Mucosa of stomach (tissue), 1 donor: ENCODE data around the gene SLC6A2.

ENCODE experiments used
- H3K27me3 ChIP-seq: one replicate; pipeline ENCODE4 v1.7.0; 2013; ENCODE audit warnings: mild to moderate bottlenecking, low read length; ENCODE audit not compliant: control insufficient read depth, insufficient read depth
- H3K36me3 ChIP-seq: one replicate; pipeline ENCODE4 v1.7.0; 2013; ENCODE audit warnings: low read length; ENCODE audit not compliant: control insufficient read depth, insufficient read depth
- H3K4me1 ChIP-seq: one replicate; pipeline ENCODE4 v1.7.0; 2013; ENCODE audit warnings: mild to moderate bottlenecking, low read length; ENCODE audit not compliant: control insufficient read depth, insufficient read depth
- H3K4me3 ChIP-seq: one replicate; pipeline ENCODE4 v1.7.0; 2013; ENCODE audit warnings: low read length
- H3K9ac ChIP-seq: one replicate; pipeline ENCODE4 v1.7.0; 2013; ENCODE audit warnings: mild to moderate bottlenecking, low read length, moderate library complexity
- H3K9me3 ChIP-seq: one replicate; pipeline ENCODE4 v1.7.0; 2013; ENCODE audit warnings: mild to moderate bottlenecking, low read length, moderate library complexity; ENCODE audit not compliant: control insufficient read depth
- donor health status: Pancreatic carcinoma.

The SLC6A2 gene

GRCh38 chr16:55632259-55632658 lies 23.5 kb upstream of the SLC6A2 start:
- no peaks in the 10 kb centered on the region for H3K9me3 ChIP-seq
- H3K9ac ChIP-seq, result no peak overlapping the region
- no peaks in the 10 kb centered on the region for H3K27me3 ChIP-seq
- no peaks in the 10 kb centered on the region for H3K36me3 ChIP-seq
- H3K4me1 ChIP-seq, result no peaks in the 10 kb centered on the region
- no peak overlapping the region for H3K4me3 ChIP-seq

DNA sequence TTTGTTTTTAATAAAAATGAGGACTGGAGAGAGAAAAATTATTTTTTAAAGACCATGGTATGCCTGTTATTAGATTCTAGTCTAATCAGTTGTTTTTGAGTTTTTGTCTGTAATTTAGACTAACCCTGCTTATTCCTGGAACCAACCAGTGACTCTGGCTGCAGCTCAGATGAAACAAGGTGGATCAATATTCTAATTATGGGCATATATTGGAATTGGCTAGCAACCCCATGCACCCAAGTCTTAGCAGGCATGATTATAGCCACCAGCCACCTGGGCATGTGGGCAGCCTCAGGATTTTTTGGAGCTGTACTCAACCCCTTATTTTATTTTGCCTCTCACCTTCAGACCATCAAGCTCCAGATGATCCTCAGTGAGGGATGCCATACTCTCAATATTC lies 21.6 kb upstream of the SLC6A2 start:
- Histone ChIP-seq H3K4me3 (no peak overlapping the region), H3K4me1 (no peaks in the 10 kb centered on the region), H3K9ac (no peak overlapping the region), H3K36me3 (no peaks in the 10 kb centered on the region), H3K27me3 (no peaks in the 10 kb centered on the region), H3K9me3 (no peaks in the 10 kb centered on the region)

DNA sequence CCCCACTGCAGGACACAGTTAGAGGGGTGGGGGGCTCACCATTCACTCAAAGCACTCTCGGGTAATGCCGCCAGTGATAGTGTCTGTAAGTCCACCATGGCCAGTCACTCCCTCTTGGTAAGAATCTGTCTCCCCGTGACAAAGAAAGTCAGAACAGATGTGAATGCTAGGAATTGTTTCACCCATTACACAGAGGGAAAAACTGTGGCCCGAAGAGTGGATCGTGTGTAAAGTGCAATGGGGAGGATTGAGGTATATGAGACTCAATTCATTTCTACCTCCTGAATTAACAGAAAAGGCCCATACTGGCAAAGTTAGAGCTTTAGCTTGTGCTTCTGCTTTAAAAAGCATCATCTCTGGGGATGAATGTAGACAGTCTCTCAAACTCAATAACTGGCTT lies 17.5 kb upstream of the SLC6A2 start:
- Histone ChIP-seq H3K4me3 (no peak overlapping the region), H3K36me3 (no peaks in the 10 kb centered on the region), H3K4me1 (no peaks in the 10 kb centered on the region), H3K9ac (no peak overlapping the region), H3K27me3 (no peaks in the 10 kb centered on the region), H3K9me3 (no peaks in the 10 kb centered on the region)

GRCh38 chr16:55640701-55641327 lies 15.0 kb upstream of the SLC6A2 start:
- Histone ChIP-seq H3K9me3 (no peaks in the 10 kb centered on the region), H3K4me3 (no peak overlapping the region), H3K27me3 (no peaks in the 10 kb centered on the region), H3K36me3 (no peaks in the 10 kb centered on the region), H3K9ac (no peak overlapping the region), H3K4me1 (no peaks in the 10 kb centered on the region)

GRCh38 chr16:55641430-55642056 lies 14.2 kb upstream of the SLC6A2 start:
- Histone ChIP-seq H3K9me3 (no peaks in the 10 kb centered on the region), H3K36me3 (no peaks in the 10 kb centered on the region), H3K9ac (no peak overlapping the region), H3K4me1 (no peaks in the 10 kb centered on the region), H3K4me3 (no peak overlapping the region), H3K27me3 (no peaks in the 10 kb centered on the region)

GRCh38 chr16:55642611-55643010 lies 13.2 kb upstream of the SLC6A2 start:
- Histone ChIP-seq H3K4me1 (no peaks in the 10 kb centered on the region), H3K9me3 (no peaks in the 10 kb centered on the region), H3K36me3 (no peaks in the 10 kb centered on the region), H3K4me3 (no peak overlapping the region), H3K27me3 (no peaks in the 10 kb centered on the region), H3K9ac (no peak overlapping the region)

GRCh38 chr16:55643161-55643970 lies 12.4 kb upstream of the SLC6A2 start:
- no peaks in the 10 kb centered on the region for H3K9me3 ChIP-seq
- H3K9ac ChIP-seq, result no peak overlapping the region
- H3K27me3 ChIP-seq, result no peaks in the 10 kb centered on the region
- H3K4me1 ChIP-seq, result no peaks in the 10 kb centered on the region
- no peaks in the 10 kb centered on the region for H3K36me3 ChIP-seq
- no peak overlapping the region for H3K4me3 ChIP-seq

DNA sequence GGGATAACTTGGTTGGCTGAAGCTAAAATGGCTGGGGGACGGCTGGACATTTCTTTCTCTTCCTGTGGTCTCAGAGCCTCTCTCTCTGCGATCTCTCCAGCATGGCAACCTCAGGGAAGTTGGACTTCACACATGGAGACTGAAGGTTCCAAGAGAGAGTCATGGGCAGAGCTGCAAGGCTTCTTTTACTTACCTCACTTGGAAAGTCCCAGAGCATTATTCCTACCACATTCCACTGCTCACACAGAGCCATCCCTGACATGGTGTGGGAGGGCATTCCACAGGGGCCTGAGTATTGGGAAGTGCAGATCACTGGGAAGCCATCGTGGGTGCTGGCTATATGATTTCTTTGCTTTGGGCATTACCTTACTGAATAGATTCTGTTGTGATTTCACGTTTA lies 9.8 kb upstream of the SLC6A2 start:
- Histone ChIP-seq H3K9me3 (no peaks in the 10 kb centered on the region), H3K4me3 (no peak overlapping the region), H3K27me3 (no peaks in the 10 kb centered on the region), H3K9ac (no peak overlapping the region), H3K4me1 (no peaks in the 10 kb centered on the region), H3K36me3 (no peaks in the 10 kb centered on the region)

DNA sequence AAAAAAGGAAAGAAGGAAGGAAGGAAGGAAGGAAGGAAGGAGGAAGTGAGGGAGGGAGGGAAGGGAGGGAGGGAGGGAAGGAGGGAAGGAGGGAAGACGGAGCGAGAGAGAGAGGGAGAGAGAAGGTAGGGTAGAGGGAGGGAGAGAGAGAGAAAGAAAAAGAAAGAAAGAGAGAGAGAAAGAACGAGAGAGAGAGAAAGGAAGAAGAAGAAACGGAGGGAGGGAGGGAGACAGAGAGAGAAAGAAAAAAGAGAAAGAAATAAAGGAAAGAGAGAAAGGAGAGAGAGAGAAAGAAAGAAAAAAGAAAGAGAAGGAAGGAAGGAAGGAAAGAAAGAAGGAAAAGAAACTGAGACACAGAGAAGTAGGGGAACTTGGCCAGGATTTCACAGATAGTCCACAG lies 8.4 kb upstream of the SLC6A2 start:
- Histone ChIP-seq H3K36me3 (no peaks in the 10 kb centered on the region), H3K4me3 (no peak overlapping the region), H3K27me3 (peaks cover 3% of the 10 kb centered on the region), H3K4me1 (no peaks in the 10 kb centered on the region), H3K9ac (no peak overlapping the region), H3K9me3 (no peaks in the 10 kb centered on the region)

DNA sequence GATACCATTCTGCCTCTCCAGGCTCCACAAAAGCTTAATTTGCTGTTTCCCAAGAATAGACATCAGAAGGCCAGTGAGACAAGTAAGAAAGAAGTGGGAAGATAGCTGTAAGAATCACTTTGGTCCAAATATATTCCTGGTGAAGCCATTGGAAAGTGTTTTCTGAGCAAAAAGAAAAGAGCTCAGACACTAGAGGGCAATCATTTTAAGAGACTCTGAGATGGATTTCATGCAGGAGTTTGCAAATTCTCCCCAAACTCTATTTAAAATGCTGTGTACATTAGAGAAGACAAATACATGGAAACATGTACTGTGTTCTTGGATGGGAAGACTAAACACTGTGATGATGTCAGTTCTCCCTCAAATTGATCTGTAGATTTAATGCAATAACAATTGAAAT lies 8.0 kb upstream of the SLC6A2 start:
- Histone ChIP-seq H3K4me3 (no peak overlapping the region), H3K4me1 (no peaks in the 10 kb centered on the region), H3K36me3 (no peaks in the 10 kb centered on the region), H3K9me3 (no peaks in the 10 kb centered on the region), H3K27me3 (peaks cover 4% of the 10 kb centered on the region), H3K9ac (no peak overlapping the region)

GRCh38 chr16:55651841-55652824 lies 3.7 kb upstream of the SLC6A2 start:
- no peak overlapping the region for H3K9ac ChIP-seq
- H3K27me3 ChIP-seq, result peaks cover 35% of the 10 kb centered on the region
- no peaks in the 10 kb centered on the region for H3K4me1 ChIP-seq
- no peak overlapping the region for H3K4me3 ChIP-seq
- H3K36me3 ChIP-seq, result no peaks in the 10 kb centered on the region
- H3K9me3 ChIP-seq, result no peaks in the 10 kb centered on the region
